Sigmoid colon (tissue), 4 donors: ENCODE results near the gene RAP1GDS1.
"Not testable (repeated sequence)": the region's sequence is repeated elsewhere in the genome, so short reads cannot be mapped to it uniquely, and the experiment has no call there.

ENCODE experiments used
- CTCF ChIP-seq, 4 experiments: fragments of 450-650 bp in 3 of 4; fragments of 200-600 bp in 1 of 4; IDR thresholded peaks; one replicate each; pipeline ENCODE4 v1.5.1; 2016 to 2019; ENCODE audit warnings: antibody characterized with exemption in 4 of 4, mild to moderate bottlenecking in 3 of 4, moderate library complexity in 2 of 4
- EP300 ChIP-seq, 4 donors: sonication (generic); formaldehyde crosslinking; IDR thresholded peaks; one replicate each; pipeline ENCODE4 v1.6.1; 2017; ENCODE audit warnings: antibody characterized with exemption in 4 of 4
- POLR2A ChIP-seq, 2 donors: fragments of 450-650 bp; IDR thresholded peaks; one replicate each; pipeline ENCODE4 v1.6.1; 2016; ENCODE audit warnings: antibody characterized with exemption in 2 of 2, mild to moderate bottlenecking in 2 of 2, moderate library complexity in 2 of 2
- POLR2AphosphoS5 ChIP-seq, 4 donors: sonication (generic); formaldehyde crosslinking; IDR thresholded peaks; one replicate each; pipeline ENCODE4 v1.6.1; 2017; ENCODE audit warnings: antibody characterized with exemption in 4 of 4

DNA sequence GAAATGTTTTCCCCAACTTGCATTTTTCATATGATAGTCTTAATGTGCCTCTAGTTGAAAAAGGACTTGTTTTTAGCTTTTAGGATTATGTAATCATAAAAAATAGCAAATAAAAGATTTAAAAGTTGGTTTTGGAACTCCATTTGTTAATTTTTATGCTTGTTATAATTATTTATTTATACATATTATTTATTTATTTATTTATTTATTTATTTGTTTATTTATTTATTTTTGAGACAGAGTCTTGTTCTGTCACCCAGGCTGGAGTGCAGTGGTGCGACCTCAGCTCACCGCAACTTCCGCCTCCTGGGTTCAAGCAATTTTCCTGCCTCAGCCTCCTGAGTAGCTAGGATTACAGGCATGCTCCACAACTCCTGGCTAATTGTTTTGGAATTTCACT lies 159.0 kb downstream of the RAP1GDS1 start:
- TF ChIP-seq POLR2AphosphoS5, CTCF, POLR2A, EP300 (IDR thresholded peaks at IDR 0.05): not testable (repeated sequence)
